Skeletal muscle tissue (tissue), 4 donors: ENCODE results near the gene ADPRHL1. TPM values are rescaled to one million over a fixed set of nuclear protein-coding genes. Genes with fewer than 3 reads are reported as not detected.

Source experiments
- H3K27ac ChIP-seq: one replicate; pipeline ENCODE4 v1.7.0; 2013; ENCODE audit warnings: mild to moderate bottlenecking, low read depth, low read length, inconsistent platforms
- H3K27me3 ChIP-seq, 3 donors: one replicate each; pipeline ENCODE4 v1.7.0; 2013; ENCODE audit warnings: low read length in 3 of 3; ENCODE audit not compliant: control insufficient read depth in 3 of 3, insufficient read depth in 3 of 3
- H3K36me3 ChIP-seq, 3 donors: one replicate each; pipeline ENCODE4 v1.7.0; 2013; ENCODE audit warnings: low read length in 3 of 3; ENCODE audit not compliant: control insufficient read depth in 3 of 3, insufficient read depth in 3 of 3
- H3K4me1 ChIP-seq, 3 donors: one replicate each; pipeline ENCODE4 v1.7.0; 2013; ENCODE audit warnings: low read length in 3 of 3, mild to moderate bottlenecking in 3 of 3; ENCODE audit not compliant: control insufficient read depth in 3 of 3, insufficient read depth in 3 of 3
- H3K4me3 ChIP-seq, 3 donors: one replicate each; pipeline ENCODE4 v1.7.0; 2013; ENCODE audit warnings: low read length in 3 of 3
- H3K9ac ChIP-seq, 3 donors: one replicate each; pipeline ENCODE4 v1.7.0; 2013; ENCODE audit warnings: low read length in 3 of 3, mild to moderate bottlenecking in 3 of 3, moderate library complexity in 2 of 3, low read depth in 1 of 3
- H3K9me3 ChIP-seq, 3 donors: one replicate each; pipeline ENCODE4 v1.7.0; 2013; ENCODE audit warnings: low read length in 3 of 3; ENCODE audit not compliant: control insufficient read depth in 3 of 3
- total RNA-seq: library from RNA; depleted of rRNA; stranded (reverse); fragments of >200 nt; gene quantifications from one replicate; pipeline ENCODE4 v1.2.3, GENCODE V29; 2014
- donor health status: Osteomylitis.

ADPRHL1 gene
- total RNA-seq, 1 donor from 2014 or later: 124 TPM

DNA sequence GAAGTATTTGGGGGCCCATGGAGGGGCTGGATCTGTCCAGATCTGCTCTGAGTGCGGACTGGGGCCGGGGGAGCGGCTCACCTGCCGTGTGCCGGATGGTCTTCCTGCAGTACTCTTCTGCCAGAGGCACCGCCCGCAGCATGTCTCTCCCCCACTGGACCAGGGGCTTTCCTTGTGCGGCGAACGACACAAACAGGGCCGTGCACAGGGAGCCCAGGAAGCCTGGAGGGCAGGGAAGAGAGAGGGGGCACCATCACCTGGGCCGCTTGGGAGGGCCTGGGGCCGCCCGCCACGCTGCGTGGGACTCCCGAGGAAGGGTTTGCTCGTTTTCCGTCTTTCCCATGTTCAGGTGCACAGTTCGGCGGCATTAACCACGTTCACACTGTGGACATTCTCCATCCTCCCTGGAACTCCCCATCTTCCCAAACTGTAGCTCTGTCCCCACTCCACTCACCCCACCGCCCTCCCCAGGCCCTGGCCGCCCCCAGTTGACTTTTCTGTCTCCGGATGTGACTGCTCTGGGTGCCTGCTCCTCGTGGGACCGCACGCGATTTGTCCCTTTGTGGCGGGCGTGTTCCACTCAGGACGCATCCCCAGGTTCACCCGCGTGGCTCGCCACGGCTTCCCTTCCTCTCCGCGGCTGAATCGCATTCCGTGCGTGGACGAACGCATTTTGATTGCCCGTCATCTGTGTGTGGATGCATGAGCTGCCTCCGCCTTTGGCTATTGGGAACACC, 24.2 kb downstream of the ADPRHL1 start:
- H3K27me3 ChIP-seq: no peaks in the 10 kb centered on the region
- no peak overlapping the region for H3K9ac ChIP-seq
- H3K36me3 ChIP-seq: peaks cover 39 to 48% (median 46%) of the 10 kb centered on the region in 3 donors
- H3K9me3 ChIP-seq: no peaks in the 10 kb centered on the region
- H3K27ac ChIP-seq: no peak overlapping the region
- peaks cover 0 to 4% (median 0%) of the 10 kb centered on the region in 3 donors for H3K4me1 ChIP-seq
- H3K4me3 ChIP-seq: no peak overlapping the region

DNA sequence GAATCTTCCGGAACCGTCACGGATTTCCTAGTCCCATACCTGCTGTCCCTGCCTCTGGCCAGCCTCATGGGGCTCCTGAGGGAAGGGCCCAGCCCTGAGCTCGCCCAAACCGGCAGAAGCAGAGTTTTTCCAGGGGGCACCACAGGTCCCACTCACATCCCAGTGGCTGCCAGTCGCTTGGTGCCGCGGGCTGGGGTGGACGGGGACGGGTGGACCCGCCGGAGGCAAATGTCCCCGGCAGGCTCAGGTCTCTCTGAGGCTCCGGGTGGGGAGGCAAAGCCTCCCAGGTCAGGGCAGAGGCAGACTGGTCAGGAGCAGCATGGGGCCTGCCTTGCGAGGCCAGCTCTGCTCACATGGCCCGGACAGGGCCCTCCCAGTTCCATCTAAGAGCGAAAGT, 24.8 kb downstream of the ADPRHL1 start:
- Histone ChIP-seq H3K4me1 (peaks cover 0 to 4% (median 0%) of the 10 kb centered on the region in 3 donors), H3K9ac (no peak overlapping the region), H3K27ac (no peak overlapping the region), H3K27me3 (no peaks in the 10 kb centered on the region), H3K36me3 (peaks cover 43 to 53% (median 52%) of the 10 kb centered on the region in 3 donors), H3K4me3 (no peak overlapping the region), H3K9me3 (no peaks in the 10 kb centered on the region)

DNA sequence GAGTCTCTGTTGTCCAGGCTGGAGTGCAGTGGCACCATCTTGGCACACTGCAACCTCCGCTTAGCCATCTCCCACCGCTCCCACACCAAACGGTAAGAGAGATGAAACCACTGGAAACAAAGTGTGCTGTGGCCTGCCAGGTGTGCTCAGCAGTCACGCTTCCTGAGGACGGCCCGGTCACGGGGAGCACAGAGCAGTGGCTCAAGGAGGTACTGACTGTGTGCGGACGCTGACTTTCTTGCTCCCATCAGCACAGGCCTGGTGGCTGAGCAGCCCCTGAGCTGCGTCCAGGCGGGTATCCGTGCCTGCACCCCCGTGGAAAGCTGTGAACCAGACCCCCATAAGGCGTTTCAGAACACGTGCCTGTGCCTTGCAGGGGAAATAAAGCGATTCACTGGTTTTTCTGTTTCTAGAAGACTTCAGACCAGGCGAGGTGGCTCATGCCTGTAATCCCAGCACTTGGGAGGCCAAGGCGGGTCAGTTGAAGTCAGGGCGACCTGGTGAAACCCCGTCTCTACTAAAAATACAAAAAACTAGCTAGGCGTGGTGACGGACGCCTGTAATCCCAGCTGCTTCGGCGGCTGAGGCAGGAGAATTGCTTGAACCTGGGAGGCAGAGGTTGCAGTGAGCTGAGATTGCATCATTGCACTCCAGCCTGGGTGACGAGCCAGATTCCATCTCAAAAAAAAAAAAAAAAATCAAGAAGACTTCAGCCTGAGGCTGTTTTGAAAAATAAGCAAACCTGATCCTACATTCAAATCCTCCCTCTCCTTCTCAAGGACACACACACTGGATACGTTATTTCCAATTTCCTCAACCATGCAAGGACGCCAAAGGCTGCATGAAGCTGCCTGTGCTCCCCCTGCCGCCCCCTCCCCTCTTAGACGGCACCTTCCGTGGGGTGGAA, 25.5 kb downstream of the ADPRHL1 start:
- Histone ChIP-seq H3K9me3 (no peaks in the 10 kb centered on the region), H3K36me3 (peaks cover 45 to 53% (median 53%) of the 10 kb centered on the region in 3 donors), H3K4me3 (no peak overlapping the region), H3K4me1 (peaks cover 0 to 4% (median 0%) of the 10 kb centered on the region in 3 donors), H3K9ac (no peak overlapping the region), H3K27ac (no peak overlapping the region), H3K27me3 (no peaks in the 10 kb centered on the region)

DNA sequence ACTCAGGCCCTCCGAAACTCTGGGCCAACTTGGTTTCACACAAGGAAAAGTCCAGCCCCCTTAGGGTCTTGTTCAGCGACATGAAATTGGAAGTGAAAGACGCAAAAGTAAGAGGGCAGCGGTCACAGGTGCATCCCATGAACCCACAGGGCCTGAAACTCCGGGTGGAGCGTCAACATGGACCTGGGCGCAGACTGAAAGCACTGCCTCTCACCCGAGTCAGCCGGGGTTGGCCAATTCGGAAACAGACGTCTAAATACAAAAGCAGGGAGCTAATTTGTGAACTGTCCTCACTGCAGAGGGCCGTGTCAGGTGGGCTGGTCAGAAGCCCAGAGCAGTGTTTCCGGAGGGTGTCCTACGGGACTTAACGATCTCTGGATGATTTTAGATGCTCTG, 26.7 kb downstream of the ADPRHL1 start:
- no peak overlapping the region for H3K4me3 ChIP-seq
- peaks cover 47 to 56% (median 51%) of the 10 kb centered on the region in 3 donors for H3K36me3 ChIP-seq
- H3K4me1 ChIP-seq: peaks cover 0 to 5% (median 0%) of the 10 kb centered on the region in 3 donors
- peak overlapping the region; percentile 19 for H3K27ac ChIP-seq
- H3K9me3 ChIP-seq: no peaks in the 10 kb centered on the region
- H3K9ac ChIP-seq: no peak overlapping the region
- H3K27me3 ChIP-seq: no peaks in the 10 kb centered on the region

DNA sequence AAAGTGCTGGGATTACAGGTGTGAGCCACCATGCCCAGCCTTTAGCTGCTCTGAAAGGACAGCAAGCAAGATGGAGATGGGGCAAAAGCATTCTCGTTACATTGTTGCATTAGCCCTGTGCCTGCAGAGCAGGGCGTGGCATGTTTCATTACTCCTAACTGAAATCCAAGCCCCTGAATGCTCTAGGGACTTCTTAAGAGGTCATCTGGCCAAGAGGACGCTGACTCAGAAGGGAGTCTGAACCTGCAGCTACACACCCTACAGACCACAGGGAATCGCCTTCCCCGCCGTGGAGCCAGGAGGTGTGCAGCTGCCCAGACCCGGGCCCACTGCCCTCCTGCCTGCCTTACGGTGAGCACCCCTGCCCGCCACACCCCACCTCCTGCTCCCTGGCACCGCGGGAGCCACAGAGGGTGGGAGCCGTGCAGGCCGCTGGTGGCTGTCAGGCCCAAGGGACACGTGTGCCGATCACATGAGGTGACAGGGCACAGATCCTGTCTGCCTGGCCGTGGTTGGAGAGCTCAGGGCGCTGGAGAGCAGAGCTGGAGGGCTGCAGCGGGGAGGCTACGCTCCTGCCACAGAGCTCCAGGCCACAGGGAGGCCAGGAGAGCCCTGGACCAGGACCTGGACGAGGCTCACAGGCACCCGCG, 27.2 kb downstream of the ADPRHL1 start:
- Histone ChIP-seq H3K27ac (peak overlapping the region; percentile 19), H3K36me3 (peaks cover 46 to 55% (median 47%) of the 10 kb centered on the region in 3 donors)

DNA sequence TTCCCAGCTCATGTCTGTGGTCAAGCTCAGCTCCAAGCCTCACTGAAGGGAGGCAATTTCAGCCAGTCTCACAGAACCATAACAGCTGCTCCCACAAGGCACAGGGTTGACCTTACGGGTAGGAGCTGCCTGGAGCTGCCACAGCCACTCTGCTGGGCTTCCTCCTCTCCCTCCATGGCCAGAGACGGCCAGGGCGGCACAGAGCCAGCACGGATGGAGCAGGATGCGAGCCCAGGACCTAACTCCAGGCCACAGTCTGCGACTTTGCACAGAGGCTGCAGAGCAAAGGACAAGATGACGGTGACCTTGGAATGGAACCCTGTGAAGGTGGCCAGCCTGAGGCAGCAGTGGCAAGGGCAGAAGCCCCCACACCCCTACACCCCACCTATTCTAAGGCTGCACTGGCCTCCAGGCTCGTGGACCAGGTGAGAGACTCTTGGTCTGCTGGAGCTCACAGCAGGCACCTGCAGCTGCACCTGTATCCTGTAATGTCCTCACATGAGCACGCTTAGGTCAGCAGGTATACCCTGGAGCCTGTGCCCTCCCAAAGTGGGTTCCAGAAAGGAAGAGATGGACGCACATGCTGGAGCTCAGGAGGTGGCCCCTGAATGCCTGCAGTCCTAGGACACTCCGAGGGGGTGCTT, 29.6 kb downstream of the ADPRHL1 start:
- Histone ChIP-seq H3K27ac (no peak overlapping the region), H3K4me3 (no peak overlapping the region), H3K27me3 (no peaks in the 10 kb centered on the region), H3K36me3 (peaks cover 35 to 44% (median 42%) of the 10 kb centered on the region in 3 donors), H3K9me3 (no peaks in the 10 kb centered on the region), H3K9ac (no peak overlapping the region), H3K4me1 (peaks cover 0 to 8% (median 0%) of the 10 kb centered on the region in 3 donors)

More for the DNA sequence above, 27.2 kb downstream of the ADPRHL1 start:
- Histone ChIP-seq H3K9ac (no peak overlapping the region), H3K27me3 (no peaks in the 10 kb centered on the region), H3K4me1 (peaks cover 0 to 8% (median 0%) of the 10 kb centered on the region in 3 donors), H3K9me3 (no peaks in the 10 kb centered on the region), H3K4me3 (no peak overlapping the region)

DNA sequence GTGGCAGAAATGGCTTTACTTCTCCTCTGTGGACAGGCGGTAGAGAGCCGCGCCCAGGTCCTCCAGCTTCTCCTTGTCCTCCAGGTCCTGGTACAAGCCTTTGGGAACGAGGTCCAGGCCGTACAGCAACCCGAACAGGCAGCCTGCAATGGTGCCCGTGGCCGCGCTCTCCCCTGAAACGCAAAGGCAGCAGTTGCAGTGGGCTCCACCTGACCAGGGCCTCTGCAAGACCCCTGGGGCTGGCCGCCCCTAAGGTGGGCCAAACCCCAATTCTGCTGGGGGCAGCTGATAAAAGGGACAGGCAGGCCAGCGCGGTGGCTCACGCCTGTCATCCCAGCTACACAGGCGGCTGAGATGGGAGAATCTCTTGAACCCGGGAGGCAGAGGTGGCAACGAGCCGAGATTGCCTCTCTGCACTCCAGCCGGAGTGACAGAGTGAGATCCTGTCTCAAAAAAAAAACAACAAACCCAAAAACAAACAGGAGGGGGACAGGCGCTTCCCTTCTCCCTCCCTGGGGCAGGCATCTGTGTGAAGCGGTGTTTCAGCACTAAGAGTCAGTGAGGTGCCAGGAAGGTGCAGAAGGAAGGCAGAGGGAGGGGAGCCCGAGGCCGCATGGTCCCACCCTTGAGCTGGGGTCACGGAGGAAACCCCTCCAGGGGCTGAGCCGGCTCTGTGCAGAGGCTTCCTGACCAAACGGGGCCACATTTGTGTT, 30.3 kb downstream of the ADPRHL1 start:
- H3K36me3 ChIP-seq: peaks cover 33 to 42% (median 41%) of the 10 kb centered on the region in 3 donors
- H3K27ac ChIP-seq: no peak overlapping the region
- no peak overlapping the region for H3K4me3 ChIP-seq

DNA sequence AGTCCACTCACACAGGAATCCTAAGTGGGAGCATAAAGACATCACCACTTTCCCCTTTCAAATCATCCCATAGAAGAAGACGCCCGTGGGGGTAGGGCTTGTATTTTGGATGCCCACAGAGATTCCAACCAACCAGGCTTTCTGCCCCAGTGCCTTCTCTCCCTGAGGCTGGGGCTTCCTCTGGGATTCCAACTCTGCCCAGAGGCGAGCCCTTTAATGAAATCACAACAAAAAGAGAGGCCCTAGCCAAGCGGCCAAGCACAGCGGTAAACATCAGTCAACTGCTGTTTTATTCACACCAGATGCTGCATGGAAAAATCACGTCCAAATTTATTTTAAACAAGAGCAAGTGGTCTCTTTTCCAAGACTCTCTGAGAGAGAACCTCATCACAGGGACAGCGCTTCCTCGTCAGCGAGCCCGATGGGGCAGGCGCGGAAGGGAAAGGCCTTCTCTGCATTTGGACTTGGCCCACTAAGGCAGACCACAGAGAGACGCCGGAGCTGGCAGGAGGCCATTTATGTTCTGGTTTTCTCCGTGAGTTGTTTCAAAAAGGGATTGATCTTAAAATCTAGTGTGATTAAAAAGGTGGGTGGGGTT, 31.5 kb downstream of the ADPRHL1 start:
- no peak overlapping the region for H3K4me3 ChIP-seq
- H3K36me3 ChIP-seq: peaks cover 28 to 39% (median 35%) of the 10 kb centered on the region in 3 donors

More for the DNA sequence above, 30.3 kb downstream of the ADPRHL1 start:
- Histone ChIP-seq H3K9me3 (no peaks in the 10 kb centered on the region), H3K9ac (no peak overlapping the region), H3K4me1 (peaks cover 0 to 8% (median 0%) of the 10 kb centered on the region in 3 donors), H3K27me3 (no peaks in the 10 kb centered on the region)

More for the DNA sequence above, 31.5 kb downstream of the ADPRHL1 start:
- no peaks in the 10 kb centered on the region for H3K27me3 ChIP-seq
- no peaks in the 10 kb centered on the region for H3K9me3 ChIP-seq
- peaks cover 0 to 8% (median 0%) of the 10 kb centered on the region in 3 donors for H3K4me1 ChIP-seq
- no peak overlapping the region for H3K9ac ChIP-seq
- no peak overlapping the region for H3K27ac ChIP-seq
